LNCAP (cell line): Measurements from ENCODE around the gene SERPINA9.

Experiments
- TF ChIP-seq, protein P1 (sequence below): fragments of 450-650 bp; IDR thresholded peaks from 2 replicates; pipeline ENCODE4 v1.5.1; 2017; ENCODE audit warnings: mild to moderate bottlenecking

SERPINA9 gene

GRCh38 chr14:94515856-94516255, 39.9 kb upstream of the SERPINA9 start:
- TF ChIP-seq, protein P1, sequence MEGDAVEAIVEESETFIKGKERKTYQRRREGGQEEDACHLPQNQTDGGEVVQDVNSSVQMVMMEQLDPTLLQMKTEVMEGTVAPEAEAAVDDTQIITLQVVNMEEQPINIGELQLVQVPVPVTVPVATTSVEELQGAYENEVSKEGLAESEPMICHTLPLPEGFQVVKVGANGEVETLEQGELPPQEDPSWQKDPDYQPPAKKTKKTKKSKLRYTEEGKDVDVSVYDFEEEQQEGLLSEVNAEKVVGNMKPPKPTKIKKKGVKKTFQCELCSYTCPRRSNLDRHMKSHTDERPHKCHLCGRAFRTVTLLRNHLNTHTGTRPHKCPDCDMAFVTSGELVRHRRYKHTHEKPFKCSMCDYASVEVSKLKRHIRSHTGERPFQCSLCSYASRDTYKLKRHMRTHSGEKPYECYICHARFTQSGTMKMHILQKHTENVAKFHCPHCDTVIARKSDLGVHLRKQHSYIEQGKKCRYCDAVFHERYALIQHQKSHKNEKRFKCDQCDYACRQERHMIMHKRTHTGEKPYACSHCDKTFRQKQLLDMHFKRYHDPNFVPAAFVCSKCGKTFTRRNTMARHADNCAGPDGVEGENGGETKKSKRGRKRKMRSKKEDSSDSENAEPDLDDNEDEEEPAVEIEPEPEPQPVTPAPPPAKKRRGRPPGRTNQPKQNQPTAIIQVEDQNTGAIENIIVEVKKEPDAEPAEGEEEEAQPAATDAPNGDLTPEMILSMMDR = no peak

DNA sequence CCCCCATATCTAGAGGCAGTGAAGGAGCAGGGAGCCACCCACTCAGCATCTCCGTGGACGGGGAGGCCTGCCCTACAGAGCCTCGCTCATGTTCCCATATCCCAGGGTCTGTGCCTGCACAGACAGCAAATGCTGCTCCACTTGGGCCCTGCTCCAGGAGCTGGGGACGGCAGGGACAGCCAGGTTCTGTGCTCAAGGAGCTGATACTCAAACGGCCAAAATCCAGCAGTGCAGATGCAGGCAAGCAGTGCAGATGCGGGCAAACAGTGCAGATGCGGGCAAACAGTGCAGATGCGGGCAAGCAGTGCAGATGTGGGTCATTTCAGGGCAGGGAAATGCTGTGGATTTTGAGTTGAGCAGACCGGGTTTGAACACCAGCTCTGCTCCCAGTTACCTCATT, 39.4 kb upstream of the SERPINA9 start:
- TF ChIP-seq, protein P1 = no peak

- TF ChIP-seq, protein P1 = no peak
Observed at GRCh38 chr14:94514351-94514750, 38.4 kb upstream of the SERPINA9 start.

GRCh38 chr14:94509356-94509755, 33.4 kb upstream of the SERPINA9 start, which contains the start of gene SERPINA12:
Gene SERPINA12 (minus strand): TSS chr14:94509469. CDS start chr14:94498397, 11,072 bp downstream.
- TF ChIP-seq, protein P1 = no peak

- TF ChIP-seq, protein P1 = no peak
Observed at GRCh38 chr14:94505641-94506040, 29.6 kb upstream of the SERPINA9 start.

DNA sequence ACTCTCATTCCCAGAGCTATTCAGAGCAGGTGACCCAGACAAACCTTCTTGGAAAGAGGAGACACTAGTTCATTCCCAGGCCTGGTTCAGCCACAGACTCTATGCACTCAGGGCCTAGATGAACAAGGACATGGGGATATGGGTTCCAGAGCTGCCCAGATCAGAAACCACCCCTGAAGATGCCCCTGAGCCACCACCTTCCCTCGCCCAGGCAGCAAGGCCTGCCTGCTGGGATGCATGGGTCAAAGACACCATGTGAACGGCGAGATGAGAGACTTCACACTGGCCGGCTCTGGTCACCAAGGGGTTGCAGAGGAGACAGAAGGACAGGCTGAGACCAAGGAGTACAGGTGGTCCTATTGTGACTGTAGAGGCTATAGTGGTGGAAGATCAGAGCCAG, 29.2 kb upstream of the SERPINA9 start:
- TF ChIP-seq, protein P1 = no peak

DNA sequence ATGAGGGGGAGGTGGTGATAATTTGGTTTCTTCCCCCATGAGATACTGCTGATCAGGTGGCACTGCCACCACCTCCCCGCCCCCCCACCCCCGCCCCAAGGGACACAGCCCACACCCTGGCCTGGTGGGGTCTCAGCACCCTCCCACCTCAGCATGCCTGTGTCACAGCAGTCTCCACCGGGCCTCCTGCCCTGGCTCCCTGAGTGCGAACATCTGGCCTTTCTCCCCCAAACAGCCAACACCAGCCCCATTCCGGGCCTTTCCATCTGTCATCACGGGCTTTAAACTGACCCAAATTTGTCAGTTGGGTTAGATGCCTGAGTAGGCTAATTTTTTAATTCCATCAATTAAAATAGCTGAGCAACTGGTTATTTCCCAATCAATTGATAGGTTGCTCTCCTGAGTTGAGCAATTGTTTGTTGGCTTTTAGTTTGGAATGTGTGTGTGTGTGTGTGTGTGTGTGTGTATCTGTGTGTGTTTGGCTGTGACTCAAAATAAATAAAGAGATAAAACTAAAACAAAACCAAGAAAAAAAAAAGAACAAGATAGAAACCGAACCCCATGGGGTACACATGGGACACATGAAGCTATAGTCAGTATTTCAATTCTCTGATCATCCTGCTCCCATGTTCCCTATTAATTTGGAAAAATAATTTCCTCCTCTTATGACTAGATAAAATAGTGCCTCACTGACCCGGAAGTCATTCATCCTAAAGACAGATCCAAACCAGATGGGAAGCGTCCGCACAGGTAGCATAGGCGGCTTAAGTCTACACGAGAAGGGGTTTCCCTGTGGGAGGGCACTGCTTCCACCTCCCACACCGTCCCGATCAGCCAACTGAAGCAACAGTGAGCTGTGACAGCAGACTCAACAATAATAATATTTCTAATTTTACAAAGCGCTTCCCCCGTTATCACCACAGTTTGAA, 25.9 kb upstream of the SERPINA9 start:
- TF ChIP-seq, protein P1 = no peak
